HG03060 (cell line): ENCODE measurements around the gene MYL3.
"Not testable (repeated sequence)": the region's sequence is repeated elsewhere in the genome, so short reads cannot be mapped to it uniquely, and the experiment has no call there.

Source experiments
- ATAC-seq: cut with Tn5 transposase; IDR thresholded peaks from one replicate; pipeline ENCODE4 v1.9.1; 2021; ENCODE audit warnings: low read depth, moderate number of reproducible peaks; ENCODE audit not compliant: unreplicated experiment

Gene MYL3

DNA sequence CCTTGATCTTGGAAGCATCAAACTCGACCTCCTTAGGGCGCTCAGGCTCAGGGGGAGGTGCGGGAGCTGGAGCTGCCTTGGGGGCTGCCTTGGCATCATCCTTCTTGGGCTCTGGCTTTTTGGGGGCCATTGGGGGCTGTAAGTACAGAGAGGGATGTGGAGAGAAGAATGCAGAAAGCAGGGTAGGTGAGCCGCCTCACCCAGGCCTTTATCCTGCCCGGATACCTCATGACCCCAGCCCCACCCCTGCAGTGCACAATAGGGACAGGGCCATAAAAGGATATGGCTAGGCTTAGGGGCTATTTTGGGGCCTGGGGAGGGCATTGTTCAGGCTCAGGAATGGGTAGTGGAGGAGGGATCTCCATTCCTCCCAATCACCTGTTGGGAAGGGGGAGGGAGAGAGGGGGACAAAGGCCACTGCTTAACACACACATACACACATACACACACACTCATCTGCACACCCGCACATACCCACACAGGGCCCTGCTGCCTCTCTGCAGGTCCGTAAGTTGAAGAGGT lies at the start of gene MYL3:
TSS of gene MYL3 (minus strand) at position 184 of the 522 bp plus-strand sequence. CDS start at position 130, 54 bp downstream.
- ATAC-seq, result no peak

DNA sequence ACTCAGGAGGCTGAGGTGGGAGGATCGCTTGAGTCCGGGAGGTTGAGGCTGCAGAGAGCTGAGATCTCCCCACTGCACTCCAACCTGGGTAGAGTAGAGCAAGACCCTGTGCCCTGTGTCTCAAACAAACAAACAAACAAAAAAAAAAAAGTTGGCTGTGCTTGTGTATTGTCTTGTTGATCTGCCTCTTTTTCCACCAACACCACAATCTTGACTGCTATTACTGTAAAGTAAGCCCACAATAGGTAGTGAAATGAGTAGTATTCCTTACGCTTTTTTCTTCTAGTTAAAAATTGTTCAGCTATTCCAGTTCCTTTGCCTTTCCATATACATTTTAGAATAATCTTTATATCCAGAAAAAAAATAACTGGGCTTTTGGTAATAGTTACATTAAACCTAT lies 49.7 kb upstream of the MYL3 start:
- ATAC-seq, result no peak

DNA sequence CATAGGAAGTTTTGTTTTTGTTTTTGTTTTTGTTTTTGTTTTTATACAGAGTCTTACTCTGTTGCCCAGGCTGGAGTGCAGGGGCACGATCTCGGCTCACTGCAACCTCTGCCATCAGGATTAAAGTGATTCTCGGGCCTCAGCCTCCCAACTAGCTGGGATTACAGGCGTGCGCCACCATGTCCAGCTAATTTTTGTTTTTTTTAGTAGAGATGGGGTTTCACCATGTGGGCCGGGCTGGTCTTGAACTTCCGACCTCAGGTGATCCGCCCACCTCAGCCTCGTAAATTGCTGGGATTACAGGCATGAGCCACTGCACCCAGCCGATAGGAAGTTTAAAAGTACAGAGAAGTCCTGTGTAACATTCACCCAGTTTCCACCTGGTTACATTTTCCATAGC lies 47.7 kb upstream of the MYL3 start:
- not testable (repeated sequence) for ATAC-seq

DNA sequence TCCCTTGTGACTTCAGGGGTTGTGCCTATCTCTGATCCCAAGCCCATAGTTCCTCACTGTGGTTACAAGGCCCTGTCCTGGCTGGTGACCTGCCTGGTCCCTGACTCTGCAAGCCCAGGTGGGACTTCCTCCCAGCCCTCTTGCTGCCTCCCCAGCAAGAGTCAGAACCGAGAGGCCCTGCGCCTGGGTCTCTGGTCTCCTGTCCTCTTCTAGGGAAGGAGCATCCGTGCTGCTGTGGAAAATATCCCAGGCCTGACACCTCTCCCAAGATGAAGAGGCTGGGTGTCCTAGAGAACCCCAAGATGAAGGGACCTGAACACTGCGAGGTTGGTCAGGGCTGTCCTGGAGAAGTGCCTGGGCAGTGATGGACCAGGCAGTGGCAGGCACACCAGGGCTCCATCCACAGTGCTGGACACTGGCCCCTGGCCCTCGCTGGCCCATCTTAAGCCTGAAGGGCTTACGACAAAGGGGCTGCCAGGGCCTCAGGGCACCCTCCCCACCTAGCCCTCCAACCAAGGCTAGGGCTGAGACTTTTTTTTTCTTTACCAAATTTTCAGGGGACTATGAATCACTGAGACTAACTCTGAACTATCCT lies 47.0 kb upstream of the MYL3 start:
- no peak for ATAC-seq

DNA sequence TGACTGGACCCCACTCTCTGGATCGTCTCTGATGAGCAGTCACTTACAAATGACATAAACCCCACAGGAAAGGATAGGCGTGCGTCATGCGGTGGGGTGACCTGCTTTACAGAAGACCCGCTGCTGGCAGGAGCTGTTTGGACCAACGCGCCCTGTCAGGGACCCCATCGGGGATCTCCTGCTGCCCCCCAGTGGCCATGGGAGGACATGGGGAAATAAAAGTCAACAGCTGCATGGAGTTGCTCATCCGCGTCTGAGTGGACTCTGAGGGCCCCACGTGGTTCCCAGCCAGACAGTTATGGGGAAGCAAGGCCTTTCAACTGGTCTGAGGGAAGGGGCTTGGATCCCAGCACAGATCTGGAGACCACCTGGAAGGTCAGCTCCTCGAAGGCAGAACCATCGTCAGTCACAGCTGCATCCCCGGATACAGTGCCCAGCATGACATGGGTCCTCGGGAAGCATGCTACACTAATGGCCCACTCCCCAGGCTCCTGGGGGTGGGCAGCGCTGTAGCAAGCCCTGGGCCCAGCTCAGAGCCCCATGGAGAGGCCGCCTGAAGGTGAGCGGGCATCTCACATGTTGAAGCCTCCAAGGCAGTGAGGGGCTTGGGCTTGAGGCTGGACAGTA lies 46.4 kb upstream of the MYL3 start:
- ATAC-seq, result no peak

DNA sequence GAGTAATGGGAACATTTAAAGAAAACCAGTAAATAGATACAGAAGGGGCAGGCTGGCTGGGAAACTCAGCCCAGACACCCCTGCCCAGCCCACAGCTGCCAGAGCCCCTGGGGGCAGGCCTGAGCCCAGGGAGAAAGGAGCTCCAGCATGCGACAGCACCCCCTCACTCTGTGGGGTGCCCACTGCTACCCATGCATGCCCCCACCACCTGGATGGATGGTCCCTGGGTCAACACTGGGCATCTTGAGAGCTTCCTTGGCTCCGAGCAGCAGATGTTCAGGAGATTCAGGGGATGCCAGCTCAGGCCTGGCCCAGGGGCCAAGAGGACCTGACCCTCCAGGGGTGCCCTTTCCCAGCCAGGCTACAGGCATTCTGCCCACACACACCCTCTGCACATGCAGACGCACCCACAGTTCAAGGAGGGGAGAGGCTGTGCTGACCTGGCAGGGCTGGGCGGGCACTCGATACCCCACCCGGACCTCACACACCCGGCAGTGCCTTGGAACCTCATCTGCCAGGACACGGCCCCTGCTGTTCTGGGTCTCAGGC lies 45.8 kb upstream of the MYL3 start:
- no peak for ATAC-seq

DNA sequence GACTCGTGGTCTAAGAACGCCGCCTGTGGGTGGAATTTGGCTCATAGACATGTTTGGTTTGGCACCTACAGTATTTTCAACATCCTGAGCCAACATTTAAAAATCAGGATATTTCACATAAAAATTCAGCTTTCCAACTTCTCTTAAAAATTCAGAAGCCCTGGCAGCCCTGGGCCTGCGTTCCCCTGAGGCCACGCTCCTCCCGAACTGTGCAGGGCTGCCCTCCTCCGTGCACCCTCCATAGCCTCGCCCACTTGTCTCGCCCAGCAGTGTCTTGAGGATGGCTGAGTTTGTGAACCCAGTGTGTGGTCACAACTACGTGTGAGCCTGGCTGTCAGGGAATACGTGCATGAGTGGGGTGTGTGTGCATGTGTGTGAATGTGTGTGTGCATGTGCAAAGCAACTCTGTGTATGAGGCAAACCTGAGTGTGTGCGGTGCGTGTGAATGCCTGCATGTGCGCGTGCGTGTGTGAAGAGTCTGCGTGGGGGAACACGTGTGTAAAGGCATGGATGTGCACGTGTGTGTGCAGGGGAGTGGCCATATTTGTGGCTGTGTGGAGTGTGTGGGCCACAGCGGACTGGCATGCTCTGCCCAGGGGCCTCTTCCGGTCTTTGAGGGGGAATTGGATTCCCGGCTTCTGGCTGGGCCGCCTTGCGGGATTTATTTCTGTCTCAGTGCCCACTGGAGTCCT lies 45.2 kb upstream of the MYL3 start:
- no peak for ATAC-seq

DNA sequence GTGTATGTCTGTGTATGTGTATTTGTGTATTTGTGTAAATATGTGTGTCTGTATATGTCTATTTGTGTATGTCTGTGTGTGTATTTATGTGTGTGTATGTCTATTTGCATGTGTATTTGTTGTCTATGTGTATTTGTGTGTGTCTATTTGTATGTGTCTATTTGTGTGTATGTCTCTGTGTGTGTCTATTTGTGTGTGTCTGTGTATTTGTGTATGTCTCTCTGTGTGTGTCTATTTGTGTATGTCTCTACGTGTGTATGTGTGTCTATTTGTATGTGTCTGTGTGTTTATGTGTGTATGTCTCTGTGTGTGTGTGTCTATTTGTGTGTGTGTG lies 44.7 kb upstream of the MYL3 start:
- ATAC-seq, result no peak

DNA sequence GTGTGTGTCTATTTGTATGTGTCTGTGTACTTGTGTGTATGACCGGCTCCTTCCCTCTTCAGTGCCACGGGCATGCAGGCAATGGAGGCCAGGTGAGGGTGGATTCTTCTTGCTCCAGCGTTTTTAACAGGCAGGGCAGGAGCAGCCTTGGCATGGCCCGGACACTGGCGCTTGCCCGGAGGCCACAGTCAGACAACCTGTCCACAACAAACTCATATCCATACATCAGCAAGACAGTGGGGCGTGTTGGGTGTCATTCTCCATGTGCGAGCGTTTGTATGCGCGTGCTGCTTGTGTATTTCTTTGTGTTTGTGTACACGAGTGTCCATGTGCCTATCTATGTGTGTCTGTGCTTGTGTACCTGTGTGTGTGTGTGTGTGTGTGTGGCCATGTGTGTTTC lies 44.0 kb upstream of the MYL3 start:
- ATAC-seq, result no peak

DNA sequence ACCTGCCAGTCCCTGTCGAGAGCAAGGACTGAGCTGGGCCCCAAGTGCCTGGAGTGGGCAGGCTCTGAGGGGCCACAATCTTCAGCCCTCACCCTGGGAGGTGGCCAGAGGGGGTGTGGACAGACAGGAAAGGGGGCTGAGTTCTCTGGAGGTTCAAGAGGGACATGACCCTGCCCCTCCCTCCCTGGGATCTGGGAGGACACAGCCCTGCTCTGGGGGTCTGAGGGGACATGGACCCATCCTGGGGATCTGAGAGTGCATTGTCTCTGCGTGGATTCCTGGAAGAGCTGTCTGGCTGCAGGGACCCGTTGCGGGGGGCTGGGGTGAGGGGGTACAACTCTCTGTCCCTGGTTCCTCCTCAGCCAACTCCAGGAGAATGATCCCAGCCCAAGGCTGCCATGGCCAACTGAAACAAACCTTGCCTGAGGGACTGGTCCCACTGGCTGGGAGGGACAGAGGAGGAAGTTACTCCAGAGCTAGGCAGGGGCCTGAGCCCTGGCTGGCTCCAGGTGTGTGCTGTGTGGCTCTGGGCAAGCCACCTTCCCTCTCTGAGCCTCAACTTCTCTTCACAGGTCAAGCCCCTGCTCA lies 43.3 kb upstream of the MYL3 start:
- ATAC-seq, result no peak

DNA sequence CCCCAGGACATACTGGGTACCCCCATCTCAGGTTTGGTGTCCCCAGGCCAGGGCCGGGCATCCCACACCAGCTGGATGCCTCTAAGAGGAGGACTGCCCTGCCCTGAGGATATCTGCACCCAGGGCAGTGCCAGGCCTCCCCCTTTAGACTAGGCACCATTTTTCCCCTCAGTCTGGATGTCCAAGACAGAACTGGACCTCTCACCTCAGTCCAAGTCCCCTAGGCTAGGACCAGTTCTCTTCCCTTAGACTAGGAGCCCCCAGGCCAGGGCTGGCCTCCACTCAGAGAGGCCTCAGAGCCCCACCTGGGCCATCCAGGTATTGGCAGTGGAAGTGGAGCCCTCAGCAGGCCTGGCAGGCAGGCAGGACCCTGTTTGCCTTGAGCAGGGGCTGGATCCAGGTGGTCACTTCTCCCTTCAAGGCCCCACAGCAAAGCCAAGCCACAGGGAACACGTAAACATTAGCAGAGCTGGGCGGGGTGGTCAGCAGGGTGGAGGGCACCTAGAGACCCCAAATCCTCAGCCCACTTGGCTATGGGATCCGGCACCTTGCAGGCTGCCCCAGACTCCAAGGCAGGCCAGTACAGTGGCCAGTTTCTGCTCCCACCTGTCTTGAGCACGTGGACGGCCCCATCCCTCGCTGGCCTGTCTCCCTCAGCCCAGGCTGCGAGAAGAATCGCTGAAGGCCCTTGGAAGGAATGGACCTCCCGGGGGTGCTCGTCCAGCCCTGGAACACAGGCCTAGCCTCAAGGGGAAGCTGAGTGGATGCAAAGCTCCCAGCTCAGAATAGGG lies 42.6 kb upstream of the MYL3 start:
- ATAC-seq, result no peak

DNA sequence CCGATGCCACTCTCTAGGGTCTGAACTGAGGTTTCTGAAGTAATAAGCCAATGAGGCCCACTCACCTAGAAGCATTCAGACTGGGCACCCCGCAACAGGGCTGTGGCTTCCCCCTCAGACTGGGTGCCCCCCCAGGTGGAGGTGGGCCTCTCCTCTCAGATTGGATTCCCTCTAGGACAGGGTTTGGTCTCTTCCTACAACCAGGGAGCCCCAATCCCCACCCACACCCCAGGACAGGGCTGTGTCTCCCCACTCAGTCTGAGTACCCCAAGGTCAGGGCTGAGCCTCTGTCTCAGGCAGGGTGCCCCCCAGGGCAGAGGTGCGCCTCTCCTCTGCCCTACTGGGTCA lies 41.9 kb upstream of the MYL3 start:
- no peak for ATAC-seq

DNA sequence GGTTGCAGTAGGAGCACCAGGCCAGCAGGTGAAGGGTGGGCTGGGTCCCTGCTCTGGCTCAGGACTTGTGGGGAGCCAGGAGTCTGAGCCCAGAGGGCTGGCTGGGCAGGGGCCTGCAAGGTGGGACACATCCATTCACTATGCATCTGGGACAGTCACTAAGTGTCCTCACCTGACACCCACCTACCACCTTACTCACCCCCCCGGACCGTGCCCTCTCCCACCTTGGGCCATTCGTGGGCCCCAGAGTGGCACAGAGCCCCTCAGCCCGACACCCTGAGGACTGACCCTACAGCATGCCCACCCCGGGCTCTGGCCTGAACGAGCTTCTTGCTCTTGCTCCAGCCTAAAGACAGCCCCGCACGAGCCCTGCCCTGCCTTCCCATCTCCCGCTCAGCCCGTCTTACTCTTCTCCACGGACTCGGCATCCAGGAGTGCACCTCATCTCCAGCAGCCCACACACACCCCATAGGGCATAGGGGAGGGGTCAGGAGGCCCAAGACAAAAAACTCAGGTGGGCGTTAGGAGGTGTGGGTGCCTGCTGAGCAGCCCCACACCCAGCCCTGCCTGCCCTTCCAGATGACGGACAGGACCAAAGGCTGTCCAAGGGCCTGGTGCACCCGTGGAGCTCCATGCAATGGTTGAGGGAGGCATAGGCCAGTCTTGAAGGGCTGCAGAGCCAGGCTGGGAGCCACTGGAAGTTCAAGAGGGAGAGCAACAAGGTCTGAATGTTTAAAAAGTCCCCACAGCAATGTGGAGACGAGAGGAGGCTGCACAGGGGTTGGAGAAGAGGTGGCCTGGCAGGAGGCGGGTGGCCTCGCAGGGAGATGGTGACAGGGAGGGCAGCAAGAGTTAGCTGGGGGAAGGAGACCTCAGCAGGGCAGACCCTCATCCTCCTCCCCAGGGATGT lies 41.3 kb upstream of the MYL3 start:
- ATAC-seq, result no peak

DNA sequence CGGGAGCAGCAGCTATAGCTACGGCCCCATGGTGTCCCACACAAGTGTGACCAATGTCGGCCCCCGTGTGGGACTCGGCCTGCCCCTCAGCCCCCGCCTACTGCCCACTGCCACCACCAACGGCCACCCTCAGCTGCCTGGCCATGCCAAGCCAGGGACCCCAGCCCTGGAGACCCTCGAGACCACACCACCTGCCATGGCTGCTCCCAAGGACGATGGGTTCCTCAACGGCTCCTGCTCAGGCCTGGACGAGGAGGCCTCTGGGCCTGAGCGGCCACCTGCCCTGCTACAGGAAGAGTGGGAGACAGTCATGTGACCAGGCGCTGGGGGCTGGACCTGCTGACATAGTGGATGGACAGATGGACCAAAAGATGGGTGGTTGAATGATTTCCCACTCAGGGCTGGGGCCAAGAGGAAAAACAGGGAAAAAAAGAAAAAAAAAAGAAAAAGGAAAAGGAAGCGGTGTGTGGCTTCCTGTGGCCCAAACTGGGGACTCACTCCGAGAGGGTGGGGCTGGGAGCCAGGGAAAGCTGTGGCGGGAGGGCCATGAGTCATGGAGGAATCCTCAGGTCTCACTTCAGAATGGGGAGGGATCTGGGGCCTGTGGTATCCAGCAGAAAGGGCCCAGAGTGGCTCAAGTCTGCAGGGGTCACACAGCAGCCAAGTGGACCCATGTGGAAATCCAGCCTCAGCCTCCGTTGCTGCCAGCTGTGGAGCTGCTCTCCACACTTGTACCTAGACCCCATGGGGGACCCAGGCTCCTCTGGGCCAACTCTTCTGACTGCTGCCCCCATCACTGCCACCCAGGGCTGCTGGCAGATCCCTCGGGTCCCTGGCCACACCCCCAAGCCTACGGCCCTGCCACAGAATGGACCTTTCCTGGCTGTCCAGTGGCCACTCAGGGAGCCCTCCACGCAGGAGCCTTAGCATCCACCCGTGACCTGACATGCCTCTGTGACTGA lies 40.4 kb upstream of the MYL3 start:
- ATAC-seq, result no peak

DNA sequence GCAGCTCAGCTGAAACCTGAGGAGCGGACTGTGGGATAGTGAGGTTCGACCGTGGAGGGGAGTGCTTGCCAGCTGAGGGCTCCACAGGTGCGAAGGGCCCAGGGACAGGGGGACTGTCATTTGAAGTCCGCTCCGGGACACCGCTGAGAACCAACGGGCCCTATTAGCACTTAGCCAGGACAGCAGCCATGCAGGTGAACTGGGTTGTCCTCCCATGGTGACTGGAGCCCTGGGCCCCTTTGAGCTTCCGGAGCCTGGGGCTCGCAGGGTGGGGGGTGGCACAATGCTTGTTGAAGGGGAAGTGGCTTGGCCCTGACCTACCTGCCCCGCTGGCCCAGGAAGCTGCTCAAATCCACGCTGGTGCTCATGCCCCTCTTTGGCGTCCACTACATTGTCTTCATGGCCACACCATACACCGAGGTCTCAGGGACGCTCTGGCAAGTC lies 39.0 kb upstream of the MYL3 start:
- no peak for ATAC-seq

DNA sequence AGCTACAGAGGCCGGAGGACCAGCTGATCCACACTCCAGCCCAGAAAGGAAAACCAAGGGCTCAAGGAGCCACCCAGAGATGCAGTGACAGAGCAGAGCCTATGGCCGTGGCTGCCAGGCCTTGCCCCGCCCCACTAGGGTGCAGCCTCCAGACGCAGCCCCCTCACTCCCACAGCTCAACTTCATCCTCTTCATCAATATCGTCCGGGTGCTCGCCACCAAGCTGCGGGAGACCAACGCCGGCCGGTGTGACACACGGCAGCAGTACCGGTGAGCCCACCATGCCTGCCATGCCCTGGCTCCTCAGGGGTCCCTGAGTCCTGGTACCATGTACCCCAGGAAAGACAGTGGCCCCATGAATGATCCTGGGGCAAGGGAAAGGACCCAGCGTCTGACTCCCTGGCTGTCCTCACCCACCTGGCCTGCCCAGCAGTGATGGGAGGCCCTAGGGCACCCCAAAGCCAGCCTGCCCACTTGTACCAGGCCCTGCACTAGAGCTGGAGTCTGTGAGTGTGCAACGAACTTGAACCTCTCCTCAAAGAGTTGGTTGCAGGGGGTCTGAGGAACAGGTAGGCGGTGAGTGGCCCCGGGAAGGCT lies 38.4 kb upstream of the MYL3 start:
- no peak for ATAC-seq

DNA sequence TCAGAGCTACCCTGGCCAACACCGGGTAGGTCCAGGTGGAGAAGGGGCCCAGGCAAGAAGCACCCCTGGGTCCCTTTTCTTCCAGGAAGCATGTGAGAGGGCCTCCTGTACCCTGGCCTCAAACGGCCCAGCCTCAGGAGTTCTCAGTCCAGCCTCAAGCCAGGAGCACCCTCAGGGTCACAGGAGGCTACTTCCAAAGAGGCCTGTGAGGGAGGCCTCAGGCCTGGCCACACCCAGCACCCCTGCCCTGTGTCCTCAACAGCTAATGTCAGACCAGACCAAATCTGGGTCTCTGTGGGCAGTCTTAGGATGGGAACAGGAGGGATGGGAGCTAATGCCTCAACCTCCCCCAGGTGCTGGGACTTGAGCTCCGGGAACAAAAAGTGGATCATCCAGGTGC lies 37.8 kb upstream of the MYL3 start:
- no peak for ATAC-seq

DNA sequence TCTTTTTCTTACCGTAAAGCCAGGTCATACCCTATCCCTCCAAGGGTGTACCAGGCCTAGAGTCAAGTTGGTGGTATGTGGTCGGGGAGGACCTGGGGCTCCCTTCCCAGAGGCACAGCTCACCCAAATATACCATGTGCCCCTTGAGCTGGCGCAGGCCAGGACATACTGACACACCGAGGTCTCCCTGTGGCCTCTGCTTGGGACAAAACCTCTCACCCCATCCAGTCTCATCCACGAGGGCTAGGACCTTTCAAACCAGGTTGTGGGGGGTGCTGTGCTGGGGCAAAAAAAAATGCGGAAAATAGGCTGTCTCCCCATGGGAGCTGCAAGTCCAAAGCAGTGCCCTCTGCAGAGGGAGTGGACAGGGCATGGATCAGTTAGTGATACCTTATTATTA lies 37.1 kb upstream of the MYL3 start:
- ATAC-seq, result no peak
